HG03457 (cell line): ENCODE data around the gene TCAP.

Source experiments
- ATAC-seq: cut with Tn5 transposase; IDR thresholded peaks from one replicate; pipeline ENCODE4 v1.9.1; 2021; ENCODE audit warnings: moderate number of reproducible peaks; ENCODE audit not compliant: unreplicated experiment

TCAP gene

GRCh38 chr17:39666231-39666600 lies 1.1 kb downstream of the TCAP start:
- no peak for ATAC-seq

GRCh38 chr17:39666601-39667261 lies 1.6 kb downstream of the TCAP start:
- ATAC-seq: no peak

GRCh38 chr17:39667262-39667944 lies 2.3 kb downstream of the TCAP start:
- ATAC-seq: no peak

GRCh38 chr17:39667945-39668924 lies 3.1 kb downstream of the TCAP start, which contains the start of gene PNMT:
Gene PNMT (plus strand): TSS chr17:39668453. CDS start chr17:39668476, 23 bp downstream.
- no peak for ATAC-seq

- ATAC-seq: no peak
Measured at GRCh38 chr17:39669897-39670735, 5.0 kb downstream of the TCAP start.

- ATAC-seq: no peak
Measured at GRCh38 chr17:39670746-39671145, 5.6 kb downstream of the TCAP start.

GRCh38 chr17:39671651-39672521 lies 6.7 kb downstream of the TCAP start:
- no peak for ATAC-seq

GRCh38 chr17:39672522-39673334 lies 7.6 kb downstream of the TCAP start:
- ATAC-seq: no peak

- ATAC-seq: no peak
Measured at GRCh38 chr17:39673335-39674081, 8.4 kb downstream of the TCAP start.

- ATAC-seq: no peak
Measured at GRCh38 chr17:39674179-39674578, 9.0 kb downstream of the TCAP start.

- ATAC-seq: no peak
Measured at GRCh38 chr17:39674702-39675389, 9.7 kb downstream of the TCAP start.

GRCh38 chr17:39675390-39676082 lies 10.4 kb downstream of the TCAP start:
- ATAC-seq: no peak

- no peak for ATAC-seq
Measured at GRCh38 chr17:39676198-39676819, 11.2 kb downstream of the TCAP start.

GRCh38 chr17:39677072-39677471 lies 11.9 kb downstream of the TCAP start:
- ATAC-seq: no peak

GRCh38 chr17:39677542-39678339 lies 12.6 kb downstream of the TCAP start:
- no peak for ATAC-seq
